HepG2 (cell line): Measurements from ENCODE around the gene MYADML2. TPM values are rescaled to one million over a fixed set of nuclear protein-coding genes. Genes with fewer than 3 reads are reported as not detected.
A peak's percentile ranks its signal among the peaks of the same experiment; 100 is the strongest.

ENCODE experiments used
- ATAC-seq: fragments of 200-7000 bp; cut with Tn5 transposase; 3 replicates; pipeline ENCODE4 v1.9.1; 2020; ENCODE audit warnings: mild to moderate bottlenecking, moderate library complexity
- BruUV-seq: library from RNA; stranded (reverse); fragments of 400-500 nt; replicated peaks from 2 replicates; lab custom pipeline; 2021; lab: Mats Ljungman, UMichigan
- CTCF ChIA-PET: fragments of 300-600 bp; formaldehyde crosslinking; extraction: SDS; loops from one replicate; lab custom pipeline; 2021; ENCODE audit warnings: low total read pairs, inconsistent platforms, low intra/inter-chr PET ratio; lab: Yijun Ruan, JAX
- POLR2A ChIA-PET: fragments of 350-600 bp; sonication (Branson Sonifier 250); formaldehyde crosslinking; loops from one replicate; lab custom pipeline; 2020; ENCODE audit warnings: antibody characterized with exemption, inconsistent platforms; lab: Yijun Ruan, JAX
- DNase-seq: peaks from one replicate; pipeline ENCODE4 v3.0.0-alpha.2; 2015; ENCODE audit warnings: low spot score
- FAIRE-seq: peaks from 3 replicates; lab custom pipeline; 2011; peaks lifted over from hg19 to GRCh38; lab: Jason Lieb, UNC
- H2AFZ ChIP-seq: one replicate; pipeline ENCODE4 v1.6.1; 2011; ENCODE audit warnings: low read length, inconsistent platforms
- H3K27ac ChIP-seq: fragments of 300-600 bp; 3 replicates; pipeline ENCODE4 v1.8.0; 2011; ENCODE audit warnings: mixed run types, mild to moderate bottlenecking, mixed read lengths, low read length, inconsistent platforms; ENCODE audit not compliant: insufficient read depth; ENCODE audit errors: extremely low read length
- H3K27me3 ChIP-seq, 2 experiments: fragments of 200-600 bp in 1 of 2; 2 replicates in 1 of 2; 3 replicates in 1 of 2; pipeline versions ENCODE4 v1.6.0 to v1.8.0; 2011; ENCODE audit warnings: low read length in 2 of 2, mild to moderate bottlenecking in 2 of 2, moderate library complexity in 2 of 2, inconsistent platforms in 1 of 2; ENCODE audit not compliant: insufficient read depth in 2 of 2, control insufficient read depth in 1 of 2
- H3K36me3 ChIP-seq, 2 experiments: fragments of 200-600 bp in 1 of 2; replicated peaks in 1 of 2; 2 replicates in 1 of 2; 3 replicates in 1 of 2; pipeline versions ENCODE4 v1.5.1 to v1.8.0; 2011; ENCODE audit warnings: low read length in 2 of 2, inconsistent platforms in 1 of 2; ENCODE audit not compliant: insufficient read depth in 2 of 2, control insufficient read depth in 1 of 2
- H3K4me1 ChIP-seq: 2 replicates; pipeline ENCODE4 v1.5.1; 2012; ENCODE audit warnings: low read length, inconsistent platforms; ENCODE audit not compliant: insufficient read depth
- H3K4me2 ChIP-seq: 2 replicates; pipeline ENCODE4 v1.6.0; 2011; ENCODE audit warnings: low read depth, low read length, inconsistent platforms
- H3K4me3 ChIP-seq, 3 experiments: fragments of 200-600 bp in 1 of 3; sonication (generic), shearing (Covaris generic) in 1 of 3; replicated peaks in 1 of 3; 2 replicates each; pipeline ENCODE4 v1.5.1; 2011 to 2016; ENCODE audit warnings: low read length in 3 of 3, inconsistent platforms in 2 of 3, low read depth in 2 of 3, mild to moderate bottlenecking in 2 of 3, control low read depth in 1 of 3, mixed read lengths in 1 of 3; ENCODE audit not compliant: insufficient read depth in 1 of 3
- H3K79me2 ChIP-seq: one replicate; pipeline ENCODE4 v1.6.1; 2011; ENCODE audit warnings: low read length, inconsistent platforms; ENCODE audit not compliant: insufficient read depth
- H3K9ac ChIP-seq: 2 replicates; pipeline ENCODE4 v1.6.0; 2011; ENCODE audit warnings: mild to moderate bottlenecking, low read depth, low read length, inconsistent platforms; ENCODE audit not compliant: insufficient read depth
- H3K9me3 ChIP-seq: 2 replicates; pipeline ENCODE4 v1.5.1; 2012; ENCODE audit warnings: mild to moderate bottlenecking, low read length
- H4K20me1 ChIP-seq: 2 replicates; pipeline ENCODE4 v1.6.0; 2011; ENCODE audit warnings: inconsistent platforms, mild to moderate bottlenecking, low read length, moderate library complexity; ENCODE audit not compliant: insufficient read depth
- AGO2 ChIP-seq: fragments of 200-400 bp; formaldehyde crosslinking; optimal IDR thresholded peaks from 2 replicates; pipeline ENCODE3; 2017; ENCODE audit warnings: mild to moderate bottlenecking, low read depth, low read length, moderate library complexity
- AHDC1 ChIP-seq: sonication (generic); formaldehyde crosslinking; IDR thresholded peaks from 2 replicates; pipeline ENCODE4 v1.5.1; 2020; ENCODE audit warnings: mild to moderate bottlenecking, missing genetic modification reagents, borderline replicate concordance
- MAFF ChIP-seq: IDR thresholded peaks from 2 replicates; pipeline ENCODE4 v1.6.1; 2011; ENCODE audit warnings: low read depth, low read length, improper control_type of control experiment
- MYNN ChIP-seq: sonication (generic); formaldehyde crosslinking; IDR thresholded peaks from 2 replicates; pipeline ENCODE4 v1.4.0; 2020; ENCODE audit warnings: mild to moderate bottlenecking, low read depth, missing genetic modification reagents
- NFKBIZ ChIP-seq: IDR thresholded peaks from 2 replicates; pipeline ENCODE4 v1.6.1; 2018; ENCODE audit warnings: missing genetic modification reagents, missing compliant biosample characterization
- NR2F2 ChIP-seq: IDR thresholded peaks from 2 replicates; pipeline ENCODE4 v1.6.1; 2012; ENCODE audit warnings: low read depth, inconsistent platforms, borderline replicate concordance
- RBFOX2 ChIP-seq: fragments of 200-400 bp; formaldehyde crosslinking; IDR thresholded peaks from 2 replicates; pipeline ENCODE4 v1.6.1; 2017; ENCODE audit warnings: low read depth, mild to moderate bottlenecking, low read length
- REXO4 ChIP-seq: sonication (generic); formaldehyde crosslinking; IDR thresholded peaks from 2 replicates; pipeline ENCODE4 v1.8.0; 2022; ENCODE audit warnings: missing genetic modification reagents, mild to moderate bottlenecking, borderline replicate concordance
- U2AF2 ChIP-seq: fragments of 200-400 bp; formaldehyde crosslinking; IDR thresholded peaks from 2 replicates; pipeline ENCODE4 v1.6.1; 2017; ENCODE audit warnings: low read depth, mild to moderate bottlenecking, low read length
- ZBTB20 ChIP-seq: sonication (generic); formaldehyde crosslinking; IDR thresholded peaks from 2 replicates; pipeline ENCODE4 v1.8.1; 2023; ENCODE audit warnings: missing genetic modification reagents, low read depth, mild to moderate bottlenecking, borderline replicate concordance
- ZBTB33 ChIP-seq: sonication (generic); formaldehyde crosslinking; IDR thresholded peaks from 2 replicates; pipeline ENCODE4 v1.4.0; 2020; ENCODE audit warnings: missing genetic modification reagents
- ZNF335 ChIP-seq: sonication (generic); formaldehyde crosslinking; IDR thresholded peaks from 2 replicates; pipeline ENCODE4 v1.4.0; 2020; ENCODE audit warnings: missing genetic modification reagents
- ZNF383 ChIP-seq: sonication (generic); formaldehyde crosslinking; IDR thresholded peaks from 2 replicates; pipeline ENCODE4 v1.4.0; 2020; ENCODE audit warnings: missing genetic modification reagents, mild to moderate bottlenecking, borderline replicate concordance
- ZNF414 ChIP-seq: sonication (generic); formaldehyde crosslinking; IDR thresholded peaks from 2 replicates; pipeline ENCODE4 v1.5.0; 2020; ENCODE audit warnings: missing genetic modification reagents
- ZNF577 ChIP-seq: sonication (generic); formaldehyde crosslinking; IDR thresholded peaks from 2 replicates; pipeline ENCODE4 v1.4.0; 2020; ENCODE audit warnings: mild to moderate bottlenecking, low read depth, missing genetic modification reagents, borderline replicate concordance
- WGBS: methylation state at CpG from one replicate; pipeline ENCODE4 v1.1.6; 2017; ENCODE audit warnings: low lambda C conversion rate; 5-methylcytosine and 5-hydroxymethylcytosine counted together
- in situ Hi-C: cut with HindIII; loops from 2 replicates; pipeline ENCODE4 v1.10.0; 2017; ENCODE audit warnings: low pct_unique_long_range_greater_than_20kb; ENCODE audit not compliant: extremely low pct_ligation_motif_present
- intact Hi-C: fragments of 100-400 bp; cut with micrococcal nuclease; formaldehyde crosslinking; loops from one replicate; pipeline ENCODE4 v1.10.0; 2022; ENCODE audit not compliant: unreplicated experiment
- polyA plus RNA-seq, 8 experiments: library from polyadenylated mRNA; depleted of rRNA in 3 of 8; stranded (reverse) in 7 of 8; unstranded in 1 of 8; fragments of >200 nt; fragmentation: Illumina TruSeq in 4 of 8; extraction: Trizol in 4 of 8; gene quantifications; 2 replicates each; pipeline versions ENCODE4 v1.2.1 to v1.2.3, GENCODE V29; 2011 to 2016; ENCODE audit warnings: low read depth in 4 of 8, missing spikeins in 1 of 8, mixed read lengths in 1 of 8; ENCODE audit not compliant: insufficient read depth in 1 of 8
- total RNA-seq, 5 experiments: library from RNA; depleted of rRNA; stranded (reverse); fragments of >200 nt; fragmentation: Illumina TruSeq; extraction: Trizol; gene quantifications; 2 replicates each; pipeline ENCODE4 v1.2.3, GENCODE V29; 2016; ENCODE audit warnings: low read depth in 1 of 5

Gene MYADML2
- total and polyA plus RNA-seq, 2 of the 13 experiments (the other 11 are each of a cell fraction or from before 2014, with no cell fraction given): not detected

GRCh38 chr17:81898029-81898866, 48.8 kb downstream of the MYADML2 start:
- Histone ChIP-seq H3K36me3 (peaks cover 17 to 35% of the 10 kb centered on the region in 2 experiments; a peak in 4 of 5 replicates), H3K4me3 (no peak overlapping the region), H3K9ac (no peak overlapping the region), H3K79me2 (no peaks in the 10 kb centered on the region), H3K27ac (no peak overlapping the region), H3K27me3 (no peaks in the 10 kb centered on the region), H3K4me2 (no peak overlapping the region), H3K9me3 (no peaks in the 10 kb centered on the region), H3K4me1 (peaks cover 18% of the 10 kb centered on the region), H2AFZ (no peak overlapping the region), H4K20me1 (no peaks in the 10 kb centered on the region; the same call in 1 of the 2 replicates)
- ChIA-PET CTCF (no interaction called here), POLR2A (interaction anchor here (1.0 to 1.5 kb wide), 3 partner anchors 12 to 38 kb away, joined by 3 to 4 read pairs (median 3); no protein-coding TSS in a partner anchor)
- intact Hi-C loops: no loop called here
- in situ Hi-C loops: no loop called here
- ATAC-seq: peak; percentile 0
- no peak for DNase-seq
- FAIRE-seq: no peak
- BruUV-seq: no TSS peak
- 84% methylated on average over 19 of the region's 19 CpGs for WGBS
- TF ChIP-seq ZNF577 (CRISPR knock-in tag) (no peak), ZBTB20 (CRISPR knock-in tag) (no peak), U2AF2 (no peak), ZBTB33 (CRISPR knock-in tag) (0 out of 2 replicates have a peak, but pooled peaks have one; percentile 28), AHDC1 (CRISPR knock-in tag) (no peak), NFKBIZ (CRISPR knock-in tag) (no peak), NR2F2 (no peak), MAFF (no peak), ZNF414 (CRISPR knock-in tag) (no peak), ZNF383 (CRISPR knock-in tag) (no peak), RBFOX2 (peak; percentile 40; the same call in 1 of the 2 replicates), AGO2 (peak; percentile 10), ZNF335 (CRISPR knock-in tag) (no peak), MYNN (CRISPR knock-in tag) (no peak), REXO4 (CRISPR knock-in tag) (no peak)
